Lower leg skin (tissue), 4 donors: ENCODE results near the gene LRIT3. TPM values are rescaled to one million over a fixed set of nuclear protein-coding genes. Genes with fewer than 3 reads are reported as not detected.

Source experiments
- DNase-seq, 2 donors: peaks; one replicate each; pipeline ENCODE4 v3.0.0-alpha.2; 2019; ENCODE audit warnings: low spot score in 2 of 2
- H3K4me3 ChIP-seq: fragments of 200-600 bp; sonication (generic); 2 replicates; pipeline ENCODE4 v1.5.1; 2017; ENCODE audit warnings: mild to moderate bottlenecking, low read depth; ENCODE audit not compliant: poor library complexity, severe bottlenecking
- CTCF ChIP-seq, 3 donors: fragments of 450-650 bp; IDR thresholded peaks; one replicate each; pipeline ENCODE4 v1.5.1; 2016; ENCODE audit warnings: antibody characterized with exemption in 3 of 3, mild to moderate bottlenecking in 3 of 3, moderate library complexity in 2 of 3
- POLR2A ChIP-seq, 2 donors: fragments of 450-650 bp; IDR thresholded peaks; one replicate each; pipeline ENCODE4 v1.6.1; 2016 to 2017; ENCODE audit warnings: antibody characterized with exemption in 2 of 2, mild to moderate bottlenecking in 1 of 2, moderate library complexity in 1 of 2
- WGBS, 2 donors: methylation state at CpG; one replicate each; pipeline ENCODE4 v1.1.5; 2018; 5-methylcytosine and 5-hydroxymethylcytosine counted together
- intact Hi-C: fragments of 100-400 bp; cut with DNase I; formaldehyde crosslinking; loops from one replicate; pipeline ENCODE4 v1.15.0; 2023; ENCODE audit warnings: low total_unique reads
- total RNA-seq, 4 donors: library from RNA; depleted of rRNA; stranded (reverse); fragments of >200 nt; gene quantifications; one replicate each; pipeline ENCODE4 v1.1.0, GENCODE V29; 2016

Gene LRIT3
- total RNA-seq, 4 donors from 2014 or later = 0.21 to 0.42 TPM; not detected in 2

GRCh38 chr4:109816894-109817293, 31.0 kb upstream of the LRIT3 start:
- H3K4me3 ChIP-seq = no peak overlapping the region
- no peak for TF ChIP-seq CTCF (IDR thresholded peaks at IDR 0.05)
- TF ChIP-seq POLR2A (IDR thresholded peaks at IDR 0.05) = no peak
- WGBS, 2 donors = 57 to 59% methylated on average over 1 of the region's 1 CpG
- intact Hi-C loops = loop anchor here (10.0 kb wide), 1 partner anchor 382 kb away; the partner anchor contains the start of gene SEC24B
- no peak for DNase-seq

- H3K4me3 ChIP-seq = no peak overlapping the region
- intact Hi-C loops = loop anchor here (10.0 kb wide), 1 partner anchor 383 kb away; the partner anchor contains the start of gene SEC24B
- no peak for DNase-seq
- WGBS, 2 donors = 90 to 96% methylated on average over 4 of the region's 4 CpGs
- no peak for TF ChIP-seq CTCF (IDR thresholded peaks at IDR 0.05)
- no peak for TF ChIP-seq POLR2A (IDR thresholded peaks at IDR 0.05)
Observed at GRCh38 chr4:109818268-109818667, 29.6 kb upstream of the LRIT3 start.

- DNase-seq = no peak
- no peak overlapping the region for H3K4me3 ChIP-seq
- TF ChIP-seq POLR2A (IDR thresholded peaks at IDR 0.05) = no peak
- TF ChIP-seq CTCF (IDR thresholded peaks at IDR 0.05) = no peak
- intact Hi-C loops = no loop called here
- 52% methylated on average over 2 of the region's 2 CpGs for WGBS, 2 donors
Observed at GRCh38 chr4:109820563-109820962, 27.3 kb upstream of the LRIT3 start.

GRCh38 chr4:109821185-109821584, 26.7 kb upstream of the LRIT3 start:
- 64 to 67% methylated on average over 2 of the region's 2 CpGs for WGBS, 2 donors
- intact Hi-C loops = no loop called here
- DNase-seq = no peak
- no peak overlapping the region for H3K4me3 ChIP-seq
- TF ChIP-seq POLR2A (IDR thresholded peaks at IDR 0.05) (no peak), CTCF (IDR thresholded peaks at IDR 0.05) (no peak)

GRCh38 chr4:109826719-109827118, 21.2 kb upstream of the LRIT3 start:
- intact Hi-C loops = no loop called here
- TF ChIP-seq POLR2A (IDR thresholded peaks at IDR 0.05) = no peak
- TF ChIP-seq CTCF (IDR thresholded peaks at IDR 0.05) = no peak
- no peak for DNase-seq
- no peak overlapping the region for H3K4me3 ChIP-seq

GRCh38 chr4:109827672-109828071, 20.2 kb upstream of the LRIT3 start, which contains the start of gene RRH:
TSS of gene RRH (plus strand) at chr4:109827972. CDS start at chr4:109828028, 56 bp downstream.
- intact Hi-C loops = no loop called here
- no peak for TF ChIP-seq CTCF (IDR thresholded peaks at IDR 0.05)
- TF ChIP-seq POLR2A (IDR thresholded peaks at IDR 0.05) = no peak
- 95 to 97% methylated on average over 2 of the region's 2 CpGs for WGBS, 2 donors
- no peak within 1 kb of the TSS for H3K4me3 ChIP-seq
- DNase-seq = no peak
